ENCODE results near the gene MTR. TPM values are rescaled to one million over a fixed set of nuclear protein-coding genes. Genes with fewer than 3 reads are reported as not detected.

The MTR gene
- total and polyA plus RNA-seq, 4 donors: 4.4 to 49.3 (median 21.6) TPM

- H3K4me1 ChIP-seq (ENCODE audit: control insufficient read depth in 5 of 5, insufficient read depth in 5 of 5, low read length in 5 of 5): no peaks in the 10 kb centered on the region
- no peak for DNase-seq
- peaks cover 0 to 2% (median 0%) of the 10 kb centered on the region in 4 donors for H3K9me3 ChIP-seq (ENCODE audit: control insufficient read depth in 4 of 4, insufficient read depth in 3 of 4, low read length in 3 of 4)
- WGBS, 2 donors: 77 to 79% methylated on average over 2 of the region's 2 CpGs
- no peaks in the 10 kb centered on the region for H3K27me3 ChIP-seq (ENCODE audit: control insufficient read depth in 3 of 3, insufficient read depth in 3 of 3, low read length in 2 of 3)
- TF ChIP-seq CTCF (IDR thresholded peaks at IDR 0.05; ENCODE audit: control extremely low read depth, extremely low read depth): no peak
- H3K27ac ChIP-seq (ENCODE audit: low read depth in 1 of 2, low read length in 1 of 2): no peak overlapping the region
- no peak for ATAC-seq (ENCODE audit: insufficient read depth, low FRiP score)
- no peak overlapping the region for H3K4me3 ChIP-seq
- H3K36me3 ChIP-seq (ENCODE audit: control insufficient read depth in 4 of 4, insufficient read depth in 4 of 4, low read length in 4 of 4): no peaks in the 10 kb centered on the region
- H3K9ac ChIP-seq (ENCODE audit: insufficient read depth in 1 of 2, low read length in 2 of 2): no peak overlapping the region
These were observed 158.1 kb downstream of the MTR start for GRCh38 chr1:236953151-236953700.

Other genes starting within 250 kb of the MTR start
- 10 to 100 TPM; 32.0 to 37.5 TPM for gene HEATR1, start 190.8 kb upstream of the MTR start, total RNA-seq
- gene HEATR1, start 190.8 kb upstream of the MTR start, polyA plus RNA-seq: 1 to 10 TPM; 4.2 to 7.1 TPM
- 1 to 10 TPM; 3.6 to 6.6 TPM for gene ACTN2, start 108.8 kb upstream of the MTR start, total RNA-seq
- 1 to 10 TPM in 1 of 2 donors, under 1 TPM in 1; 0.81 to 2.5 TPM for gene ACTN2, start 108.8 kb upstream of the MTR start, polyA plus RNA-seq
- not detected for gene MT1HL1, start 209.1 kb downstream of the MTR start, total RNA-seq
- not detected for gene MT1HL1, start 209.1 kb downstream of the MTR start, polyA plus RNA-seq
- gene RYR2, start 246.9 kb downstream of the MTR start, total RNA-seq: 10 to 100 TPM in 1 of 2 donors, 1 to 10 TPM in 1; 2.9 to 11.6 TPM
- 1 to 10 TPM in 1 of 2 donors, under 1 TPM in 1; 0.43 to 1.1 TPM for gene RYR2, start 246.9 kb downstream of the MTR start, polyA plus RNA-seq